Activated naive CD4-positive, alpha-beta T cell treated with Interleukin-2 at 50 U/mL for 16 hours (primary cell): ENCODE results near the gene WNT9A.
"Not testable (repeated sequence)": the region's sequence is repeated elsewhere in the genome, so short reads cannot be mapped to it uniquely, and the experiment has no call there.

ENCODE experiments used
- DNase-seq: peaks from one replicate; pipeline ENCODE4 v3.0.0-alpha.2; 2020

Gene WNT9A

DNA sequence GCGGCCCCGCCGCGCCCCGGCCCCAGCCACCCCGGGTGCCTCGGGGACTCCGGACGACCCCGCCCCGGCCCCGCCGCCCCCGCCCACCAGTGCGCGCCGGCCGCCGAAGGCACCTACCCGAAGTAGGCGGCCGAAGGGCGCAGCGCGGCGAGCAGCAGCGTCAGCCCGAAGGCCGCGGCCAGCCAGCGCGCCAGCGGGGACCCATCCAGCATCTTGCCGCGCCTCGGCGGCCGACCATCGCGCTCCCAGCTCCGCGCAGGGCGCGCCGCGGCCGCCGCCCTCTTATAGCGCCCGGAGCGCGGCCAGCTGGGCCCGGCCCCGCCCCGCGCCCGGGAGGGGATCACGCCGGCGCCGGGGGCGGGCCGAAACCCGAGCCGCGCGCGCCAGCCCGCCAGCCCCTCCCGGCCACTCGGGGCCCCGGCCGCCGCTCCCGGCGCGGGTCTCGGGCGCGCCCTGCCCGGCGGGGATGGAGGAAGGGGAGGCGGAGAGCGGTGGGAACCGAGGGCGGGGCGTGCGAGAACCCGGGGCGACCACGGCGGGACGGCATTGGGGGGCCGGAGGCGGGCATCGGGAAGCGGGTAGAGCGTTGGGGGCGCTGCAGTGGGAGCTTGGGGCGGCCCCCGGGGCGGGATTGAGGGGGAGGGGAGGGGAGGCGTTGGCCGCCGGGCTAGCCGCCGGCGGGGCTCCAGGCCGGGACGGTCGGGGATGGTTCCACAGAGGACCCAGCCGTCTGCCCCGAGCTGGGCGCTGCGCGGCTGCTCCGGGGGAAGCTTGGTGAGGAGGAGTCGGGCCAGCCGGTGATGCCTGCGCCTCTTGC, at the start of gene WNT9A:
WNT9A (minus strand) TSS at position 257 of the 817 bp plus-strand sequence; CDS start at position 212, 45 bp downstream.
- no peak for DNase-seq

DNA sequence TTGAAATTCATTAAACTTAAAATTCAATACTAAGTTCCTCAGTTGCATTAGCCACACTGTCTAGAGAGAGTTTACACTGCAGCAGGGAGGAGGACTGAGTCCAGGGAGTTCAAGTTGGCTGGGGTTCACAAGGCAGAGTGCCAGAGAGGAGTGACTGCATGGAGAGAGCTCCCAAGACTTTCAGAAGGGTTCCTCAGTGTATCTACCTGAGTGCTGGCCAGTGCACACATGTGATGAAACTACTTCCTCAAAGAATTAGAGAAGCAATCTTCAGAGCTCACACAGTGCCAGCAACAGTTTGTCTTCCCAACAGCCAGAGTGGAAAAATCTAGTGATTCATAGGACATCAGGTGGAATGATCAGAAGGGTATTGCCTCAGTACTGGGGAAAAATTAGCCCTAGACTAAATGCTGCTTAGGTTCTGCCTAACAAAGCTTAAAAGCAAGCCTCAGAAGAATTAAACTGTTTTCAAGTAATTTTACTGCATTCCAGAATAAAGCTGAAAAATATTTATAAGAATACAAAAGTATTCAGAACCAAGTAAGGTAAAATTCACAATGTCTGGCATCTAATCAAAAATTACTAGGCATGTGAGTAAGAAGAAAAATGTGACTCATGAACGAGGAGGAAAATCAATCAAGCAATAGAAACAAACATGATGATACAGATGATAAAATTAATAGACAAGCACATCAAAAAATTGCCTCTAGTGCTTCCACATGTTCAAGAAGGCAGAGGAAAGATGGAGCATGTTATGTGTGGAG, 48.6 kb upstream of the WNT9A start:
- DNase-seq: no peak

- DNase-seq: no peak
These were observed 47.0 kb upstream of the WNT9A start for GRCh38 chr1:227994632-227995300.

DNA sequence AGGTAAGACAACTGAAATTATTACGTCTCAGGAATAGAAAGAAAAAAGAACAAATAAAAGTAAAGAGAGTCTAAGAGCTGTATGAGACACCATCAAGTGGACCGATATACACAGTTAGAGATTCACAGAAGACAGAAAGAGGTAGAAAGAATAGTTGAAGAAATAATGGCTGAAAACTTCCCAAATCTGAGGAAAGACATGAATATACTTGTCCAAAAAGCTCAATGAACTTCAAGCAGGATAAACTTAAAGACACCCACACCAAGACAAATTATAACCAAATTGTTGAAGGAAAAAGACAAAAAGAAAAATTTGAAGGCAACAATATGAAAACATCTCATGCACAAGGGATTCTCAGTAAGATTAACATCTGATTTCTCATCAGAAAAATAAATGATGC, 39.4 kb upstream of the WNT9A start:
- no peak for DNase-seq

DNA sequence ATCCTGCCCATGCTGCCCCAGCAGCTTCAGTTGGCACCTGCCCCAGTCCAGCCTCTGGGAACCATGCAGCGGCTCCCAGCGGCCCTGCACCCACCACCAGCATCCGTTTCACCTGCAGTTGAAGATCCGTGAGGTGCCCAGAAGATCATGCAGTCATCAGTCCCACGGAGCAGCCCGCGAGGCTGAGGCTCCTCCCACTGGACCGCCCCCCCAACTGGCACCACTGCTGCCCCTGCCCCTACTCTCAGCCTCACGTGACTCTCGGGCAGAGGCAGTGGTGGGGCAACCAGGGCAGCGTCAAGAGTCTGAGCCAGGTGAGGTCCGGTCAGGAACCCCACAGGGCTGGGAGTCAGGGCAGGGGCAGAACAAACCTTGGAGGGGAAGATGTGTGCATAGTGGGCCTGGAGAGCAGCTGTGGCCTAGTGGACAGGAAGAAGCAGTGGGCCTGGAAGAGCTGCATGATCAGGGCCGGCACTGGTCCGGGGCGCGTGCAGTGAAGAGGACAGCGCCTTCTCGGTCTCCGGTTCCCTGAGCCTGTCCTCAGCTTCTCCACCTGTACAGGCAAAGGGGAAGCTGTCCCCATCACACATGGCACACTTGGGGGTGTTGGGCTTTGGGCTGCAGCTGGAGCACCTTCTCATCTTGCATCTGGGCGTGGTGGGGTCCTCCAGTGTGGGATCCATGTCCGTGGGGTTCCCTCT, 28.0 kb upstream of the WNT9A start:
- not testable (repeated sequence) for DNase-seq

DNA sequence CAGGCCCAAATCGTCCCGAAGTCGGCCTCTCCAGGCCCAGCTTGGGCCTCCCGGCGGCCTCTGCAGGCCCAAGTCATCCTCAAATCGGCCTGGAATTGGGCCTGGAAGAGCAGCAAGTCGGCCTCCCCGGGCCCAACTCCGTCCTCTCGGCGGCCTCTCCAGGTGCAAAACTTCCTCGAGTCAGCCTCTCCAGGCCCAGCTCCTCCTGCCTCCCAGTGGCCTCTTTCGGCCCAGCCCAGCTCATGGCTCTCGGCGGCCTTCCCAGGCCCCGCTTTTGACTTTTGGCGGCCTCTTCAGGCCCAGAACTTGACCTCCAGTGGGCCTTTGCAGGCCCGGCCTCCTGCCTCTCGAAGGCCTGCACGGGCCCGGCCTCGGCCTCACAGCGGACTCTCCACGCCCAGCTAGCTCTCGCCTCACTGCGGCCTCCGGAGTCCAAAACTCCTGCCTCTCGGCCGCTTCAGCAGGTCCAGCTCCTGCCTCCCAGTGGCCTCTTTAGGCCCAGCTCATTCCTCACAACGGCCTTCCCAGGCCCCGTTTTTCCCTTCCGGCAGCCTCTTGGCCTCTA, 26.1 kb upstream of the WNT9A start:
- not testable (repeated sequence) for DNase-seq

DNA sequence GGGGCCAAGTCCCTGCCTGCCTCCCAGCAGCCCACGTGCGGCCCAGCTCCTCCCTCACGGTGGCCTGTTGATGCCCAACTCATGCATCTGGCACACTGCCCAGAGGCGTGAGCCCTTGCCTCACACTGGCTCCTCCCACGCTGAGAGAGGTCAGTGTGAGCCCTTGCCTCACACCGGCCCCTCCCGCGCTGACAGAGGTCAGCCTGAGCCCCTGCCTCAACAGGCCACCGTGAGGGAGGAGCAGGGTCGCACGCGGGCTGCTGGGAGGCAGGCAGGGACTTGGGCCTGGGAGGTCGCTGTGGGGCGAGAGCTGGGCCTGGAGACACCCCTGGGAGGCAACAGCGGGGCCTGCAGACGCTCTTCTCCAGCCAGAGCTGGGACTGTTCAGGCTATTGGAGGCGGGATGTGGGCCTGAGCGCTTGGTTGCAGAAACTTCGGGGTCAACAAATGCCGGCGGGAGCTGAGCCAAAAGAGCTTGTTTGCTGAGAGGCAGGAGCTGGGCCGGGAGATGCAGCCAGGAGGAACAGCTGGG, 25.2 kb upstream of the WNT9A start:
- not testable (repeated sequence) for DNase-seq

DNA sequence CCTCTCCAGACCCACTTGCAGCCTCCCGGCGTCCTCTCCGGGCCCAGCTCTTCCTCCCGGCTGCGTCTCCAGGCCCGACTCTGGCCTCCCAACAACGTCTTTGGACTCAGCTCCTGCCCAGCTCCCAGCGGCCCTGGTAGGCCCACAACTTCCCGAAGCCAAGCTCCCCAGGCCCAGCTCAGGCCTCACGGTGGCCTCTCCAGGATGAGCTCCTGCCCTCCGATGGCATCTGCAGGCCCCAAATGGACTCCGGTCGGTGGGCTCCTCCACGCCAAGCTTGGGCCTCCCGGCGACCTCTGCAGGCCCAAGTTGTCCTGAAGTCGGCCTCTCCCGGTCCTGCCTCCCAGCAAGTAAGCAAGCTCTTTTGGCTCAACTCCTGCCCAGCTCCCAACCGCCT, 24.5 kb upstream of the WNT9A start:
- not testable (repeated sequence) for DNase-seq

GRCh38 chr1:227971643-227972282, 24.0 kb upstream of the WNT9A start:
- DNase-seq: not testable (repeated sequence)

GRCh38 chr1:227971216-227971615, 23.5 kb upstream of the WNT9A start:
- not testable (repeated sequence) for DNase-seq

- not testable (repeated sequence) for DNase-seq
These were observed 22.6 kb upstream of the WNT9A start for GRCh38 chr1:227970076-227970995.

DNA sequence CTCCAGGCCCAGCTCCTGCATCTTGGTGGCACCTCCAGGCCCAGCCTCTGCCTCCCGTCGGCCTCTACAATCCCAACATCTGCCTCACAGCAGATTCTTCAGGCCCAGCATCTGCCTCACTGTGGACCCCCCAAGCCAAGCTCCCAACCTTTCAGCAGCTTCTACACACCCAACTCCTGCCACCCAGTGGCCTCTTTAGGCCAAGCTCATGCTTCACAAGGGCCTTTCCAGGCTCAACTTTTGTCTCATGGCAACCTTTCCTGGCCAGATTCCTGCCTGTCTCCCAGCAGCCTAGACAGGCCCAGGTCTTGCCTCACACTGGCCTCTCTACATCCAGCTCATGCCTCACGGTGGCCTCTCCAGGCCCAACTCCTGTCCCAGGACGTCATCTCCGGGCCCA, 20.1 kb upstream of the WNT9A start:
- DNase-seq: not testable (repeated sequence)

GRCh38 chr1:227966733-227967132, 19.0 kb upstream of the WNT9A start:
- DNase-seq: not testable (repeated sequence)

GRCh38 chr1:227961651-227962466, 14.1 kb upstream of the WNT9A start:
- no peak for DNase-seq

GRCh38 chr1:227959325-227959860, 11.7 kb upstream of the WNT9A start:
- no peak for DNase-seq

DNA sequence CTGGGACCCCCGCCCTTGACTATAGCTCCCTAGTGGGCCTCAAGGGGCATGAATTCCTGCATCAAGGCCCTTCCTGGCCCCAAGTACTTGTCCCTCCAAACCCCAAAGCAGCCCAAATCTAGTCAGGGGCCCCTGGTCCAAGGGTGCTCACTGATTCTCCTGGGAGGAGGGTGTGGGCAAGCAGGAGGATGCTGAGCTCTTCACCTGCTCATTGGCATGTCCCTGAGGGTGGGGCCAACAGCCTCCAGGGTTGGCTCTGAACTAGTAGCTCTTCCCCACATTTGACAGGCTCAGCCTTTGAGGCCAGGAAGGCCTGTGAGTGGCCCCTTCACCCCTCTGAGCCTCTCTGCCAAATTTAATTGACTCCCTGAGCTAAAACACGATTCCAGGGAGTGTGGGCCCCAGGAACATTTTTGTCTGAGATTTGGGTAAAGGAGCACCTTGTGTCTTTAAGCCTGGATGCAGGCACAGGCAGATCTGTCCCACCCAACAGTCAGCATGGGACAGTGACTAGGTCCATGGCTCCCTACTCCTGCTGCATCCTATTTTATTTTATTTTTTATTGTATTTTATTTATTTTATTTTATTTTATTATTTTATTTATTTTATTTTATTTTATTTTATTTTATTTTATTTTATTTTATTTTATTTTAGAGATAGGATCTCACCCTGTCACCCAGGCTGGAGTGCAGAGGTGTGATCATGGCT, 11.0 kb upstream of the WNT9A start:
- DNase-seq: no peak

- DNase-seq: no peak
These were observed 8.1 kb upstream of the WNT9A start for GRCh38 chr1:227955808-227956207.

- no peak for DNase-seq
These were observed 6.6 kb upstream of the WNT9A start for GRCh38 chr1:227954163-227954850.
